Stimulated activated CD8-positive, alpha-beta memory T cell treated with anti-CD3 and anti-CD28 coated beads, Interleukin-12 subunit alpha, Interleukin-12 subunit beta, amount 100 ng/mL, for 24 hours (primary cell): Measurements from ENCODE around the gene TNPO2.

Experiments used
- DNase-seq: peaks from one replicate; pipeline ENCODE4 v3.0.0-alpha.2; 2020; ENCODE audit errors: extremely low read depth

Gene TNPO2

DNA sequence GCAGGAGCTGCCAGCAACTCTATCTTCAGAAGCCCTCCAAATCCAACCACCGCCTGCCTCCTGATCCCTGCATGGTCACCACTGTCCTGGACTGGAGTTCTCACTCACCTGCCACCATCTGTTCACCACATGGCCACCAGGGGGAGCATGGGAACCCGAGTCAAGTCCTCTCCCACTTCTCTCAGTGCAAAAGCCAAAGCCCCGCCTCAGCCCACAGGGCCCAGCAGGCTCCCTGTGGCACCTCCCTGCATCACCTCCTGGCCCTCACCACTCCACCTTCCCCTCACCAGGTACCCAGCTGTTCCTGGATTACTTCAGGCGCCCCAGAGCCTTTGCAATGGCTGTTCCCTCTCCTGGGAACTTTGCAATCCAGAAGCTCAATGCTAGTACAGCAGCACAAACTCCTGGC lies 47.3 kb downstream of the TNPO2 start:
- peak; percentile 70 for DNase-seq

DNA sequence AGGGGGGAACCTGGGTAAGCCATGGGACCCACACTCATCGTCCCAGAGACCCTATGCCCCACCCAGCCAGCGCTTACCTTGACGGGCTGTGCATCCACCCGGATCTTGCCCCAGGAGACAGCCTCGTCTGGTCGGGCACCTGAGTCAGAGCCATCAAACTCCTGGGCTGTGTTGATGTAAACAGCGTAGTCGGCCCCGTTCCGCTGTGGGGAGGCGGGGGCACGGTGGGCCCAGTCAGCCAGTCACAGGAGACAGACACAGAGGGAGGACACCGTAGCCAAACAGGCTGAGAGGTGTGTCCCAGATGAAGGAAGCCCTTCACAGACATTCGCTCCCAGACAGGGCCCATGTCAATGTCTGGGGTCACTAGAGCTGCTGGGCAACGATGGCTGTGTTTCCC lies 47.8 kb downstream of the TNPO2 start:
- DNase-seq, result no peak

DNA sequence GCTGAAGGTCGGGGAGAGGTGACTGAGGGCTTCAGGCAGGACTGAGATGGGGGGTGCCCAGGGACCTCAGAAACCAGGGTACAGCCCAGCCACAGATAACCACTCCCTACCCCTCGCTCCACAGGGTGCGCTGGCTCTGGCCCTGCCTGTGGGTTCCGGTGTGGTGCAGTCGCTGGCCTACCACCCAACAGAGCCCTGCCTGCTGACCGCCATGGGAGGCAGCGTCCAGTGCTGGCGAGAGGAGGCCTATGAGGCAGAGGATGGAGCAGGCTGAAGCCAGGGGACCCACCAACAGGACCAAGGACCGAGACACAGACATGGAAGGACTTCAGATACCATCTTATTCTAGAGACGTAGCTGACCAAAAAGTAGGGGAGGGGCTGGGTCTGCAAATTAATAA lies 48.3 kb downstream of the TNPO2 start:
- no peak for DNase-seq

DNA sequence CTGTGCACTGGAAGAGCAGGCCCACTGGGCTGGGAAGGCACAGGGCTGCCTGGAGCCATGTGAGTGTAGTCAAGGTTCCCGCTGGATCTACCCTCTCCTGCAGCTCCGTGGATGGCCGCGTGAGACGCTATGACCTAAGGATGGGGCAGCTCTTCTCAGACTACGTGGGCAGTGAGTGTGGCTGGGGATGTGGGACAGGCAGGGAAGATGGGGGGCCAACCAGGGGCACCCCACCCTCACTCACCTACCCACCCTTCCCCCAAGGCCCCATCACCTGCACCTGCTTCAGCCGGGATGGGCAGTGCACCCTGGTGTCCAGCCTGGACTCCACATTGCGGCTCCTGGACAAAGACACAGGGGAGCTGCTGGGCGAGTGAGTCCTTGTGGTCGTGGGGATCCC lies 51.0 kb downstream of the TNPO2 start:
- no peak for DNase-seq

DNA sequence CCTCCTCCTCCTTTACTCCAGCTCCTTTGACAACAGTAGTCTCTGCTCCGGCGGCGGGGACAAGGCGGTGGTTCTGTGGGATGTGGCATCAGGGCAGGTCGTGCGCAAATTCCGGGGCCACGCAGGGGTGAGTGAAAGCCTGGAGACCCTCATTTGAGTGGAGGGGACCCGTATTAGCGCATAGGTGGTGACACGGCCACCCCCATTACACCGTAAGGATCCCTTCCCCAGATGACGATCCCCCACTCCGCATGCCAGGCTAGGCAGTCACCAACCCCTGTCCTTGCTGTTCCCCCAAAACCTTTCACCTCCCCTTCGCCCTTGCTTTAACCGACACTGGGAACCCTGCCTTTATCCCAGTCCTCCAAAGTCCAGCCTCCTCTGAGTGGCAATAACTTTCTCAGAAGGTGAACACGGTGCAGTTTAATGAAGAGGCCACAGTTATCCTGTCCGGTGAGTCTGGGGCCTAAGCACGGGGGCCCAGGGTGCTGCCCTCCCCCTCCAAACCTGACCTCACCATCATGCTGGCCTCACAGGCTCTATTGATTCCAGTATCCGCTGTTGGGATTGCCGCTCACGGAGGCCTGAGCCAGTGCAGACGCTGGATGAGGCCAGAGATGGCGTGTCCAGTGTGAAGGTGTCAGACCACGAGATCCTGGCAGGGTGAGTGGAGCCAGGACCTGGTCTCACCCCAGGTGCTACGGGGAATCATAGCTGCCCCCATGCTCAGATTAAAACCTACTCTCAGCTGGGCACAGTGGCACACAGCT lies 53.4 kb downstream of the TNPO2 start:
- DNase-seq, result no peak

DNA sequence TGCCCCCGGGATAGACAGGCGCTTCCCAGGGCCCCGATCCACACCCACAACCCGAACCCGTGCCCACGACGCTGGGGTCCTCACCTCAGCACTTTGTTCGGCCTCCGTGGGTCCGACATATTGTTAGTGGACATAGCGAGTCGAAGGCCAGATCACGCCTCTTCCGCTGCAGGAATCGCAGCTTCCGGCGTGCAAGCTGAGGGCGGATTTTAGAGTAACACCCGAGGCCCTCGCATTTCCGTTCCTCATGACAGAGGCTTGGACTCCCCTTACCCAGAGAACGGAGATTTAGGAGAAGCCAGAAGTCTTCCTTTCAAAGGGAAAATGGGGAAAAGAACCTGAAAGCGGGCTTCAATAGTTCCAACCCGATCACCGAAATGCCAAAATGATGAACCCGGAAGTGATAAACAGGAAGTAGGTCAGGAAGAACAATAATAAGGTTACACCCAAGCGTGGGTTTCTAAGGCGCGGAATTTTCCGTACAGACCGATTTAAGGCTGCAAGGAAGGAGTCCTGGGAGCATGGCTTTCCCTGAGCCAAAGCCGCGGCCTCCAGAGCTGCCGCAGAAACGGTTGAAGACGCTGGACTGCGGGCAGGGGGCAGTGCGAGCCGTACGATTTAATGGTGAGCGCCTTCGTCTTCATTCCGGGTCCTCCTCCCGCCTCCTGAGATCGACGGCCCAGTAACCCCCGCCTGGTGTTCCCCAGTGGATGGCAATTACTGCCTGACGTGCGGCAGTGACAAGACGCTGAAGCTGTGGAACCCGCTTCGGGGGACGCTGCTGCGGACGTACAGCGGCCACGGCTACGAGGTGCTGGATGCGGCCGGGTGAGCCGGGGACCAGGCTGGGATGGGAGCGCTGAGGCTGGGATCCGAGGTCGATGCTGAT lies 54.2 kb downstream of the TNPO2 start:
- DNase-seq, result no peak

DNA sequence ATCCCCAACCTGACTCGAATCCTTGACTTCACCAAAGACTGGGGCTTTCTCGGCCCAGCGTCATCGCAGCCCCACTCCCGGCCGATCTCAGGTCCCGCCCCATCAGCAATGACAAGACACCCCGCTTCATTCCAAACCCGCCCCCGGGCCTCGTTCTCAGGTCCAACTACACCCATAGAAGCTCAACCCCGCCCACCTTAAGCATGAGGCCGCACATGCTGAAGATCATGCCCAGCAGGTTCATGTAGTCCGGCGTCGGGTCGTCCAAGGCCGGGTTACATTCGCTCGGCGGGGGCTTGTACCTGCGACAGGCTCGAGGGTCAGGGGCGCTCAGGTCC lies 54.8 kb downstream of the TNPO2 start:
- no peak for DNase-seq

DNA sequence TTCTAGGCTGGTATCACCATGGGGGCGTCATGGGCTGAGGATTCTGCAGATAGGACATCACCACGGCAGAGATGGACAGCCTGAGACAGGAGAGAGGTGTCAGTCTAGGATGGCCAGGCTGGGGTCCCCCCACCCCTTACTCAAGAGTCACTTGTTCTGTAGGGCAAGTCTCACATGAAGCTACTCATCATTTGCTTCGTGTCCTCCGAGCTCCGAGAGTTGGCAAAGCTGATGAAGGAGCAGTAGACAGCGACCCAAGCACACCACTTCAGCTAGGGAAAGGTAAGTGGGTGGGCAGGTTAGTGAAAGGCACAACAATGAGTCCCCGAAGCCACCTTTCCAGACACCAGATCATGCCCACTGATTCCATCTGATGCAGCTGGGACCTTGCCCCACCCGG lies 55.4 kb downstream of the TNPO2 start:
- DNase-seq, result no peak

DNA sequence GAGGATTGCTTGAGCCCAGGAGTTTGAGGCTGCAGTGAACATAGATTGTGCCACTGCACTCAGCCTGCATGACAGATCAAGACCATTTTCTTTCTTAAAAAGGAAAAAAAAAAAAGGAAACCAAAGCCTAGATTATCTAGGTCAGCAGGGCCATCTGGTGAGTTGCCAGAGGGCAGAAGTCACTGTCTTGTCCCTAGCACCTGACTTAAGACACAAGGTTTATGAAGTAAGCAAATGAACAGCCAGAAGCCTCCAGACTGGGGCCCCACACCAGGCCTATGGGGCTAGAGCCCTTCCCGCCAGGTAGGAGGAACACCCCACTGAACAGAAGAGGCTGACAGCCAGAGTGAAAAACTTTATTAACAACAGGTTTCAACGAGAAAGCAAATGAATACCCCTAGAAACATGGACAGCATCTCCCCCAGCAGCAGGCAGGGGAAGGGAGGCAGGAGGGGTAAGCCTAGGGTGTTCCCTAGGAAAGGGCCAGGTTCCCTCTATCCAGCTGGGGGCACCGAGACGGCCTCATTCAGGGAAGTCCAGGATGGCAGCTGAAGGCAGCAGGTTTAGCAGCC lies 55.9 kb downstream of the TNPO2 start:
- no peak for DNase-seq

DNA sequence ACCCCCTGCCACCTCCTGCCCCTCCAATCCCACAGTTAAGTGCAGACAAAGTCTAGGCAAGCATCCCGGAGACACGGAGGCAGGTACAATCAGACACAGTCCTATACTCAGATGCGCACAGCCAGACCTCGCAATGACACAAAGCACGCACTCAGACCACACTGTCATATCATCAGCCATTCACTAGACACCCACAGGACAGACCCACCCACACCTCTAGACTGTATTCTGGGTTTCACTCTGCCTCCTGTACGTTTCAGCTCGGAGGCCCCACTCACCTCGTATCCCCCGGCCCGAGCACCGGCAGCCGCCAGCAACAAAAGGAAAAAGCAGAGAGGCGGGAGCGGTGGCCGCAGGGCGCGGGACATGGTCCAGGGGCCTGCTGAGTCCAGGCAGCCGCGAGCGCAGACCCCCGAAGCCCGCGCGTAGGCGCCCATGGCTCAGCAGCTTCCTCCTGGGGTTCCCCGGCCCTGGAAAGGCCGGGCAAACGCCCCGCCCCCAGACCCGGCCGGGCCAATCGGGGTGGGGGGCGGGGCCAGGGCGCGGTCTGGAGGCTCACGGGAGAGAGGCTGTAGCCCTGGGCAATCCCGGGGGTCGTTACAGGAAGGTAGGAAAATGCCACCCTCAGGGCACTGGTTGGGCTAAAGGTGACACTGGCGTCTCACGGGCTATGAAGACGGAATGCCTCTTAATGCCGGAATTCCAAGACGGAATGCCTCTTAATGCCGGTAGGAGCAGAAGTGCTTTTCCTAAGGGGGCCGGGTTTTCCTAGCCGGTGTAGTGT lies 57.3 kb downstream of the TNPO2 start, which contains the start of the genes MAN2B1 and WDR83:
Gene MAN2B1 (minus strand): TSS at position 478 of the 784 bp plus-strand sequence. CDS start 41 bp downstream, at position 437.
Gene WDR83 (plus strand): TSS at position 543 of the 784 bp plus-strand sequence. CDS start 2,984 bp downstream, outside the sequence.
- DNase-seq, result peak; percentile 62

DNA sequence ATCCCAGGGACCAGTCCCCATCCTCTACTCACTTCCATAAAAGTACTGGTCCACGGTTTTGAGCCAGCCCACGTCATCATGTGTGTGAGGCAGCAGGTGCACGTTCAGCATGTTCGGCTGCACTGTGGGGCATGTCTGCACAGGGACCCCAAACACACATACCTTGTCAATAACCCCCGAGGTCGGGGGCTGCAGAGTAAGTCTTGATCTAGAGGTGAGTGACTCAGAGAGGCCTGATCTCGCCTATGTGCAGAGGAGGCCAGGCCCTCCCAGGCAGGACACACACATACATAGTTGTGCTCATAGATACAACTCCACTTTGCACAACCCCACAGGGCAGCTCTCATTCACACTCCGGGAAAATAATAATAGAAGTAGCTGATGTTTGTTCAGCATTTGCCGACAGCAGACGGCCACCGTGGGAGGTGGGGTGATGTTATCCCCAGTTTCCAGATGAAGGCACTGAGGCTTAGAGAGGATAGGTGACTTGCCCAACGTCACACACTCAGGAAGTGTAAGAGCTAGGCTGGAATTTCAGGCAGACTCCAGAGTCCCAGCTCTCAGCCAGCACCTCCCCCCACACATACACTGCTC lies 58.0 kb downstream of the TNPO2 start:
- no peak for DNase-seq

DNA sequence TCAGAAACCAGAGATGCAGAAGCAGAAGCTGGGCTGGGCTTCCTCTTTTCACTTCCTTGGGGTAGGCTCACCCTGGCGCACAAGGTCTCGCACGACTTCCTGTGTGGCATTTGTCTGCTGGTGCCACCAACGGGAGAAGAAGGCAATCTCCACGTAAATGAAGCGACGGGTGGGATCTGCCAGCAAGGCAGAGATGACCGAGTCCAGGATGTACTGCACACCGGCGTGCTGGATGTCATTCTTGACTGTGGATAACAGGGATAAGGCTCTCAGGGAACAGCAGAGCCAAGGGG lies 58.5 kb downstream of the TNPO2 start:
- no peak for DNase-seq

DNA sequence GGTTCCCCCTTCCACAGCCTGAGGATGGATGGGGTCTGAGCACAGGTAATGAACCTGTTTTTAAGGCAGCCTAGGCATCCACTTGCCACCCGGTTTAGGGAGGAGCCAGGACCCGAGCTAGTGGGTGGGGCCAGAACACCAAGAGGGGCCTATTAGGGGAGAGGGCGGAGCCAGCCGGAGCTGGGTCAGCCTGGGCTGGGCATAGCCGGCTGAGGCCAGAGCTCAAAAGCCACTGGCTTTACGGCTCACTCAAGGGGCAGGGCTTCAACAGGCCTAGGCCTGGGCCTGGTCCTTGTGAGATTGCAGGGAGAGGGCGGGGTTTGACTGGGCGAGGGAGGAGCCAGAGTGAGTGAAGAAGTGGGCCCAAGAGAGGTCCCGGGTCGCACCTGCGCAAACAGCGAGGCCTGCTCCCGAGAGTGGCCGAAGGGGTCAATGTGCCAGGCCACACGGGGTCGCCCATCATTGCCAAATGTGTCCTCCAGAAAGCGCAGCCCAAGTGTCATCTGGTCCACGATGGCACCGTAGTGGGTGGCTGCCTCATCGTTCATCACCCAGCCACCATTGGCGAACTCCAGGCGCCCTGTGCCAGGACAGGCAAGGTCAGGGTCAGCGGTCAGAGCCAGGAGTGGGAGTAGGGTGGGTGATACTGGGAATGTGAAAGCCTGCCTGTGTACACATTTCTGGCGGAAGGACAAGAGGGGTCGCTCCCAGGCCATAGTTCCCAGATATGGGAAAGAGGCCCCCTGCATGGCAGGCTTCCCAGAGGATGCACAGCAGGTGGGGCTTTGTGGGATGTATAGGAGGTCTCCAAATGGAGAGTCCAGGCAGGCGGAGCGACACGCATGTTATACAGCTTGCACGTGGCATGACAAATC lies 59.1 kb downstream of the TNPO2 start:
- no peak for DNase-seq

DNA sequence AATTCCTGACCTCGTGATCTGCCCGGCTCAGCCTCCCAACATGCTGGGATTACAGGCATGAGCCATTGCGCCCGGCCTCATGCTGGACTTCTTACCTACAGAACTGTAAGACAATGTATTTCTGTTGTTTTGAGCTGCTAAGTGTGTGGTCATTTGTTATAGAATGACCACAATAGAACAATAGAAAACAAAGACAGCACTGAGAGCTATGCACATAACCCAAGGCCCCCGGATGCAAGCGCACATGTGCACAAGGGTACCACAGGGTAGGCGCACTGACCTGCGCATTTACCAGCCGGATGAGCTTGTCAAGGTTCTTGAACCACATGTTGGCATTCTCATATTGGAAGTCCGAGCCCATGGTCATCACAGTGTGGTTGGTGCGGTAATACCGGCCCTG lies 62.8 kb downstream of the TNPO2 start:
- no peak for DNase-seq

DNA sequence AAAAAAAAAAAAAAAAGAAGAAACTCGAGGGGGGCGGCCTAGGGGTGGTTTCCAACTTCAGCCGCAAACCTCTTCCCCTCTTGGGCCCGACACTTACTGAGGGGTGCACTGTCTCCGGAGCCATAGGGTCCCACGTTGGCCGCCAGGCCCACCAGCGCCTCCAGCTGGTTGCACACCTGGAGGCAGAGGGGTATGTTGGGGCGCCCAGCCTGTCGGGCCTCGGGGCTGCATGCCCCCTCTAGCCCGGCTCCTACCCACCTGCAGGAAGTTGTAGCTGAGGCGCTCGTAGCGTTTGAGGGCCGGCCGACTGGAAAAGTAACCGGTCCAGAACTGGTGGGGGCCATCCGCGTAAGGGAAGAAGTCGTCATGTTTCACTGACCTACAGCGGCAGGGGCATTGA lies 65.8 kb downstream of the TNPO2 start:
- no peak for DNase-seq

DNA sequence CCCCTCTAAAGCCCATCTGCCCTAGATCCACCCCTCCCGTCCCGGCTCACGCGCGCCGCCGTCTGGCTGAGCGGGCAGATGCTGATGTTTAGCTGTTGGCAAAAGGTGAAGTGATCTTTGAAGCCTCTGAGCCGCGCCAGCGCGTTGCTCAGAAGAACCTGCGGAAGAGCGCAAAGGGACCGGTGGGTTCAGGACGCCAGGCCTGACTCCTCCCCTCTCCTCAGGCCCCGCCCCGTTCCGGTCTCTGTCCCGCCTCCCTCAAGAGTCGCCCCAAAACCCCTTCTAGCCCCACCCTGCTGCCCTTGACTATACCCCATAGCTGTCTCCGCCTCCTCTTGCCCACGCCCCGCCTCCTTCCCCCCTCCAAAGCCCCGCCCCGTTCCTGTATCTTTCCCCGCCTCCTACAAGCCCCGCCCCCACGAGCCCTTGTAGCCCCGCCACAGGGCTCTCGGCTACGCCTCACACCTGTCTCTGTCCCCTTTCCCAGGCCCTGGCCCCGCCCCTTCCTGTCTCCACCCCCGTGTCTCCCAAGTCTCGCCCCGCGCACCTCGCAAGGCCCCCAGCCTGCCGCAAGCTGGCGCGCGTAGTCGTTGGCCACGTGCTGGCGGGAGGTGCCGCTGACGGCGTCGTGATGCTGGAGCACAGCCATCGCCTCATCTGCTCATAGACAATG lies 66.7 kb downstream of the TNPO2 start:
- DNase-seq, result no peak

DNA sequence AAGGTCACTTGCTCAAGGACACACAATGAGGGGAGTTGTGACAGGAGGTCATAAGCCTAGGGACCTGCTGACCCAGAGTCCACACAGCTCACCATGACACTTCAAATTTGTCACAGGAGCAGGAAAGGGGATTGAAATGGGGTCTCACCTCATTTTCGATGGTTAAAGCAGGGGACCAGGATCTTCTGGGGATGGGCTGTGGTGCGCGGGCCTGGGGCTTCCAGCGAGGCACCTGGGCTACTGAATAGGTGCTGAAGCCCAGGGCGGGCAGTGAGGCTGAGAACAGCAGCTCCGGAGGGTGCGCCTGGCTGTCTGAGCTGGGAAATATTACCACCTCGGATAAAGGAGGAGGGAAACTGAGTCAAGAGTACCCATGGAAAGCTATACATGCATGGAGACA lies 68.2 kb downstream of the TNPO2 start:
- no peak for DNase-seq

DNA sequence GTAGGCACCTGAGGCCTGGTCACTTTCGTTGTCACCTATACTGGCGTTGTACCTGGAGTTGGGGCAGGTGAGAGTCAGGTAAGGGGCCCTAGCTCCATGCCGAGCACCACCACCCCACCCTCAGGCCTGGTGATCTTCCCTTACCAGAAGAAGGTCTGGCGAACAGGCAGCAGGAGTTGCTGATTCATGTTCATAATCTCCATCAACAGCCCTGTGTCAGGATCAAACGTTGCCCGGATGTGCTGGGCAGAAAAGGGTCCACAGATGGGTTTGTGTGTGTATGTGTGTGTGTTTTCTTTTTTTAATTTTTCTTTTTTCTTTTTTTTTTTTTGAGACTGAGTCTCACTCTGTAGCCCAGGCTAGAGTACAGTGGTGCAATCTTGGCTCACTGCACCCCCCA lies 71.5 kb downstream of the TNPO2 start:
- DNase-seq, result no peak

DNA sequence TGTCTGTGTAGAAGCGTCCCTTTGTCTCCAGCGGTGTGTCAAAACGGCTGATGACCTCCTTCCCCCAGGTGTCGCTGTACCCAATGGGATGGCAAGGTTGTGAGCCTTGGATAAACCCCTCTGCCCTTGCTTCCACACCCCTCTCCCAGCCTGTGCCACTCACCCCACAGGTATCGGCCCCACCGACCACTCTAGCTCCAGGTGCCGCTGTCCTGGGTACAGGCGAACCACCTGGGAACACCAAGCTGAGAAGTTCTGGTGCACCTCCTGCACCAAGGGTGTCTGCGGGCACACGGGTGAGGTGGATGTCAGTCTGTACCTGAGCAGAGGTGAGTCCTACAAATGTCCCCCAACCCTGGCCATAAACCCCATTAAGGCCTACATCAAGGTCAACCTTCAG lies 73.8 kb downstream of the TNPO2 start:
- DNase-seq, result no peak
